HG02588 (cell line): ENCODE data around the gene VCL.
A peak's percentile ranks its signal among the peaks of the same experiment; 100 is the strongest.
"Not testable (repeated sequence)": the region's sequence is repeated elsewhere in the genome, so short reads cannot be mapped to it uniquely, and the experiment has no call there.

Source experiments
- ATAC-seq: cut with Tn5 transposase; IDR thresholded peaks from one replicate; pipeline ENCODE4 v1.9.1; 2021; ENCODE audit warnings: mild to moderate bottlenecking, moderate library complexity; ENCODE audit not compliant: unreplicated experiment

VCL gene

DNA sequence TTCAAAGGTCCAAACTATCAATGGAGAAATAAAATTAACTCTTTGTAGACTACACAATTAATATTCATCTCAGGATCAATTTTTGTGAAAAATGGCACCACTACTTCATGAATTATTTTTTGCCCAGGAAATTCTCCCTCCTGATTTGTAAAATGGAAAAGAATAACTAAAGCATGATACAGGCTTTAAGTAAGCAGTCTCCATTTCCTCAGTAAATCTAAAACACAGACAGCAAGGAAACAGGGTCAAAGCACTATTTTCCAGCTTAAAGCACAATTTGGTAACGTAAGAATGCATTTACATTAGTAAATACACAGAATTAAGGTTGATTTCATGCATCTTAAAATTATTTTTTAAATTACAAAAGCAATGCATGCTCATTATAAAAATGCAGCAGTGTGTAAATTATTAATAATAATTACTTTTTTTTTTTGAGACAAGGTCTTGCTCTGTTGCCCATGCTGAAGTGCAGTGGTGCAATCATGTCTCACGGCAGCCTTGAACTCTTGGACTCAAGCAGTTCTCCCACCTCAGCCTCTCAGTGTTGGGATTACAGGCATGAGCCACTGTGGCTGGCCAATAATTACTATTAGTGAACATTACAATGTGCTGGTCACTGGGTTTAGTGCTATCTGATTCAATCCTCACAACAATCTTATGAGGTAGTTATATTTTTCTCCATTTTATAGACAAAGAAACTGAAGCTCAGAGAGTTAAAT lies 26.1 kb upstream of the VCL start:
- ATAC-seq, result no peak

DNA sequence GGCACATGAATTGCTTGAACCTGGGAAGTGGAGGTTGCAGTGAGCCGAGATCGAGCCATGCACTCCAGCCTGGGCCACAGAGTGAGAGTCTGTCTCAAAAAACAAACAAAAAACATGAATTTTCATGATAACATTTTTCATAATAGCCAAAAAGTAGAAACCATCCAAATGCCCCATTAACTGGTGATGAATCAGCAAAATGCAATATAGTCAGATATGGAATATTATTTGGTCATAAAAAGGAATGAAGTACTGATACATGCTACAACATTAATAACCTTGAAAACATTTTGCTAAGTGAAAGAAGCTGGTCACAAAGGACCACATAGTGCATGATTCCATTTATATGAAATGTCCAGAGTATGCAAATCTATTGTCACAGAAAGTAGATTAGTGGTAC lies 24.5 kb upstream of the VCL start:
- ATAC-seq, result no peak

DNA sequence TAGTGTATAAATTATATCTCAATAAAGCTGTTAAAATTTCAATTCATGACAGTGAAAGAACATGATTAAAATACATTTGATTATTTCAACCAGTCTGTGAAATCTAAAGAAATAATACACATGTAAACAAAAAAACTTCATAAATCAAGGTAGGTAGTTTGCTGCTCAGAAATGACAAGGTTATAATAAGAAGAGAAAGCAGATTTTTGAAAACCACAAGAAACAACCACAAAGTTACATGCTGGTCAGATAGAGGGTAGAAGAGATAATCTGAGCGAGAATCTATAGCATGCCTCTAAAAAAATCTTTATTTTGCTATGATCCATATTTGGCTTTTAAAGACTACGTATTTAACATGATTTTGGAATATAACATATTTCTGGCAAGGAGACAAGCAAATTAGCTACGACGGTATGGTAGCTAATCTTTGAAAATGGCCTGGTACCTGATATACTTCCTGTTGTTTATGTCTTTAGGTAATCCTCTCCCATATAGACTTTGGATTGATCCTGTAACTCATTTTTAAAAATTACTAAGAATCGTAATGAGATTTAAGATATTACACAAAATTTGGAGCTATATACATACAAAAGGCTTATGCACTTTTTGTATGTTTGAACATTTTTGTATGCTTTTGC lies 23.5 kb upstream of the VCL start:
- ATAC-seq, result no peak

DNA sequence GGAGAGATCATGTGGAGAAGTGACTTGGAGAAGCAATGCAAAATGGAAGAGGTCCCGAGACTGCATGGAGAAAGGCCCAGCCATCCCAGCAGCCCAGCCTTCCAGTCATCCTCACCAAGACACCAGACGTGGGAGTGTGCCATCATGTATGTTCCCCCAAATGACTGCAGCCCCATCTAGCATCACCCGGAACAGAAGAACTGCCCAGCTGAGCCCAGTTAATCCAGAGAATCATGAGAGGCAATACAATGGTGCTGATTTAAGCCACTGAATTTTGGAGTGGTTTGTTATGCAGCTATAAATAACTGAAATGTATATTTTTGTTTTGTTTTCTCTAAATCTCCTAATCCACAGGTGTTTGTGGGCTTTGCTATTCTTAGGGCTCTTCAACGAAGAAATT lies 22.5 kb upstream of the VCL start:
- no peak for ATAC-seq

DNA sequence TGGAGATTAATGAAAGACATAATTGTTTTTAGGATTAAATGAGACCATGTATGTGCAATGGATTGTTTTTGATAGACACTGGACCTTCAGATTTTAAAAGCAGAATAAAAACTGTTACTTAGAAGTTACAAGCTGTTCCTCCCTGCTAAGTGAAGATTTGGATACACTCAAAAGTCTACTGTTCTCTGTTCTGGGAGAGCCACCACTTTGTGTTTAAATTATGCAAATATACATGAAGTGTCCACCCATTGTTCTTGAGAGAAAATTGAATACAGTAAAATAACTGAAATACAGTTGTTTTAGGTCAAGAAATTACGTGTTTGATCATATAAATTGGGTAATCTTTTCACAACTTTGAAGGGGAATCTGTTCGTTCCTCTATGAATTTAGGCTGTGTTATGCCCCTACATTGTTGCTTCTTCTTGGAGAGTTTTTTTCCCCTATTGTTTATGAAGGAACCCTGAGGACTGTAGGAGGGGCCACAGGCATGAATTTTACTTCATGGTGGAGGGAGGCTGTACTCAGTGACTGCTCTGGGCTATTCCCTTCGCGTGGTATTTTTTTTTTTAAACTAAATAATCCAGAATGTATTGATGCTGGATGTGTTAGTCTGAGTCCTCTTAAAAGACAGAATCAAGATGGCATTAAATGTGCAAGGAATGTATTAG lies 18.6 kb upstream of the VCL start:
- ATAC-seq, result no peak

DNA sequence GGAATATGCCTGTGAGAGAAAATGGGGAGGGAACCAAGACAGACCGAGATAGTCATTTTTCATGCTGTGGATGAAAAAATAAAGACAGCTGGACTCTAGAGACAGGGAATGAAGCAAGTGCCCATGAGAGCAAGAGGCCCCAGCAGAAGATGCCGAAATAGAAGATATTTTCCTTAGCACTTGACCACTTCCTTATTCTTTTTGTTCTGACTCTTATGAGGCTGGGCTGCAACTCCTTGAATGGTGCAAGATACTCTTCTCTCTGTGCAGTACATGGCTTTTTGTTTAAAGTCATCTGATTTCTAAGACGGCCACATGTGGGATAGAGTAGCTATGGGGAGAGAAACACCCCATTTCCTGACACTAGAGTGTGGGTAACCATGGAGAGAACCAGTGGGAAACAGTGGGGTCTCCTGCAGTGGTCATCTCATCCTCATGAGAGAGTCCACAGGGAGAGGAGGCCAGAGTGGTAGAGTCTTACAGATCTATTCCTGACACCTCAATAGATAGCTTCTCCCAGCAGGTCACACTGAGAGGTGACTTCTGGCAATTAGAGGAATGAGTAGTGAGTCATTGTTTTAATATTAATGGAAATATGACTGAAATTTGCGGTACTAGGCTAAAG lies 18.0 kb upstream of the VCL start:
- ATAC-seq, result no peak

DNA sequence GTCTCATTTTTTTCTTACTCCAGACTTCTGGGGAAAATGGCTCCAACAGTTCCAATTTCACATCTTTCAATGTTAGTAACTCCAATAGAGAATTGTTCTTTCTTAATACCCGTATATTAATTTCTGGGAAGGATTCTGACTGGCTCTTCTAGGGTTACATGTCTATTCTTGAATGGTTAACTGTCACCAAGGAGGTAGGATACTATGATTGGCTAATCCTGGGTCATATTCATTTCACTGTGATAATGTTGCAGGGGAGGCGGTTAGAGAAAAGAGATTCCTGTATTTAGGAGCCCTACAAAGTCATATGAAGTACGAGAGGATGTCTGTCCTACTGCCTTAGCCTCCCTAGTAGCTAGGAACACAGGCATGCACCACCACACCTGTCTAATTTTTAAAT lies 16.1 kb upstream of the VCL start:
- ATAC-seq, result no peak

DNA sequence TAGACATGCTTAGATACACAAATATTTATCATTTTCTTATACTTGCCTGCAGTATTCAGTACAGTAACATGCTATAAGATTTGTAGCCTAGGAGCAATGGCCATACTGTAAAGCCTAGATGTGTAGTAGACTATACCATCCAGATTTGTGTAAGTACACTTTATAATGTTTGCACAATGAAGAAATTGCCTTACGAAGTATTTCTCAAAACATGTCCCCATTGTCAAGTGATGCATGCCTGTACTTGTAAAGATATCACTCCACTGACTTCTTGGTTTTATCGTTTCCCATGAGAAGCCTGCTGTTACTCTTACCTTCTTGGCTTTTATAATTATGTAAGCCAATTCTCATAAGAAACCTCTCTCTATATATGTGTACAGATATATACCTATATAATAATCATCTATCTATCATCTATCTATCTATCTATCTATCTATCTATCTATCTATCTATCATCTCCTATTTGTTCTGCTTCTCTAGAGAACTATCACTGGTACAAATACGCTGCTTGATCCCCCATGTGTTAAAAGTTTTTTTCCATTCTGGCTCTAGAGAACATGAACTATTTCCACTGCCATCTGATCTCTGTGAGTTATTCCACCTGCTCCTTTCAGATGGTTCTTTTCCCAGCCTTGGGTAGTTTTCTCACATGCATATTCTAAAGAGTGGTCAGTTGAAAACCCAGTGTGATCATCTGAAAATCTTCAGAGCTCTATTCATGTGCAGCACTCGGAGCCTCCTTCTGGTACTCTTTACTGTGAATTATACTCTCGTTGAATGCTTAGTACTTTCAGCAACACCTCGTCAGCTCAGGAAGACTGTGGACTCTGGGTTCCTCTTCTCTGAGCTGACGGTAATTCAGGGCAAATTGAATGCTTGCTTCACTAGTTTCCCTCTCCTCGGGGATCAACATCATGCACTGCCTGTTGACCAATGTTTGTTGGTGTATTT lies 14.5 kb upstream of the VCL start:
- ATAC-seq, result no peak

DNA sequence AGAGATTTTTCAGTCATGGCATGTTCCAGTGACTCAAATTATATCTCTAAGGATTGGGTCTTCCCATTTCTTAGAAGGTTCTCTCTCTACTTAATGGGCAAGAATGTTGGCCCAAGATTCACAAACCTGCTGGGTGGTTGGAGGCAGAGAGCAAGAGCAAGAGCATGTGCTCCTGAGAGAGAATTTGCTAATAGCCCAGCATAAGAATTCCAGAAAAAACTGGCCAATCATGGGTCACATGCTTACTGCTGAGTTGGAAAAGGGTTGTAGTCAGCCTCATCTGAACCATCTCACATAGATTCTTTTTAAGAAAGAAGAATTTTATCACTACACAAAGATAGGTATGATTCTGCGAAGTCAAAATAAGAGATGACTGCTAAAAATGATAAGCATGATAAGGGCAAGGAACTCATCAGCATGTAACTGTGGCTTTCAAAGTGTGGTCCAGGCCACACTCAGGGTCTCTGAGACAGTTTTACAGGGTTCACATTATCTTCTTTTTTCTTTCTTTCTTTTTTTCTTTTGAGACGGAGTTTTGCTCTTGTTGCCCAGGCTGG lies 8.2 kb upstream of the VCL start:
- no peak for ATAC-seq

DNA sequence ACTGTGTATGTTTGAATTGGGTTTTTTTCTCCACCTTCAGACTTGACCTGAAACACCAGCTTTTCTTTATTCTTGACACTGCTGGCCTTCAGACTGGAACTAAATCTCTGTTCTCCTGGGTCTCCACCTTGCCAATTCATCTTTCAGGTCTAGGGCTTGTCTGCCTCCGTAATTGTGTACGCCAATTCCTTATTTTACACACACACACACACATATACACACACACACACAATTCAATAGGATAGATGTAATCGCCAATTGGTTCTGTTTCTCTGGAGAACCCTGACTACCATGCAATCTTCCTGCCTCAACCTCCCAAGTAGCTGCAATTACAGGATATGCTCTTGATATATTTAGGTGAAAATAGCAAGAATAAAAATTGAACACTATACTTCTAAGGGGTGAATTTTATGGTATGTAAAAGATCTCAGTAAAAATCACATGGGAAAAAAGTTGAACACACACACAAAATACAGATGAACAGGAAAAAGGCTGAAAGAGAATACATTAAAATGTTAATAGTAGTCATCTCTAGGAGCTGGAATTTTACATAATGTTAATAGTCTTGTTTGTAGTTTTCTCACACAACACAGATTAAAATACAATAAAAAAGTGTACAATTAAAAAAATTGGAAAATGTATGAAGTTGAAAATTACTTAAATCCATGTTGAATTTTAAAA lies 6.6 kb upstream of the VCL start:
- no peak for ATAC-seq

DNA sequence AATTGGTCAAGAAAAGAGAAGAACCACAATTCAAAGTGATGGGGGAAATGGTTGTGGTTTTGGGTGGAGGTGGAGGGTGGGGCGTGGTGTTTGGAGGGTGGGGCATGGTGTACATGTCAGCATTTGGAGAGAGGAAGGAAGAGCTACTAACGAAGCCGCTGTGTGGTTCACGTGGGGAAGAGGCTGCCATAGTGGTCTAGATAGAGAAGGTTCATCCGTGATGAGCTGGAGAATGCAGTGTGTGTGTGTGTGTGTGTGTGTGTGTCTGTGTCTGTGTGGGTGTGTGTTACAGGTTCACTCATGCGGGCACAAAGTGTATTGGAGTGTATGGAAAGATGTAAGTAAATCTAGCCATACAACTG lies 6.1 kb upstream of the VCL start:
- no peak for ATAC-seq

DNA sequence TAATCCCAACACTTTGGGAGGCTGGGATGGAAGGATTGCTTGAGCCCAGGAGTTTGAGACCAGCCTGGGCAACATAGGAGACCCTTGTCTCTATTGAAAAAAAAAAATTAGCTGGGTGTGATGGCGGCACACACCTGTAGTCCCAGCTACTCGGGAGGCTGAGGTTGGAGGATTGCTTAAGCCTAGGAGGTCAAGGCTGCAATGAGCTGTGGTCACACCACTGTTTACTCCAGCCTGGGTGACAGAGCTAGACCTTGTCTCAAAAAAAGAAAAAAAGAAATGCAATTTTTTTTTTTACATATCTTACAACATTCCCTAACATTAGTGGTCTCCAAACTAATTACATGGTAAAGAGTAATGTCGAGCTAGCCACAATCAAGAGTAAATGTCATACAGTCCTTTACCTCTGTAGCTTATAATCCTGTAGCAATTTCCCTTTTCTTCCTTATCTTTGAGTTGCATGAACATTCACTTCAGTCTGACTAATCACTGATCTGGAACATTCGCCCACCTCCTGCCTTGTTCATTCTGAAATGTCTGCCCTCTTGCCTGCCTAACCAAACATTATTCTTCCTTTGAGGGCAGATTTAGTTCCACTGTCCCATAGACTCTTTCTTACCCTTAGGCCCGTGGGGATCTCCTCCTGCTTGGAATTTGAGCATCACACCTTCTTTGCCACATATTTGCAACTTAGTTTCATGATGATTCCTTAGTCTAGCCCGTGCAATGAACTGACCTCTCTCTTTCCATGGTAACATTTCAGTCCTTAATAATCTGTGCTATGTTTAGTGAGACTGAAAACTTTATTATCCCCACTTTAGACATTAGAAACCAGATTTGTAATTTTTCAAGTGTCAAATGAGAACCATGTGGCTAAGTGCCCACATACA lies 4.8 kb upstream of the VCL start:
- ATAC-seq, result no peak

DNA sequence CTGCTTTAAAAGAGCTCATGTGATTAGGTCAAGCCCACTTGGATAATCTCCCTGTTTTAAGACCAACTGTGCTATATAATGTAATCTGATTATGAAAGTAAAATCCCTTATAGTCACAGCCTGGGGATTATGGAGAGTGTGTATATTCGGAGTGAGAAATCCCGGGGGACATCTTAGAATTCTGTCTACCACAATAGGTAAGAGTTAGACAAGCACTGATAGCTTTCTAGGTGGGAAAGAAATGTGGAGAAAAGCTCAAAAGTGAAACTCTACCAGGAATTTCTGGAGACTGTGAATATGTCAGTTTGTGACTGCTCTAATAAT lies 2.9 kb upstream of the VCL start:
- no peak for ATAC-seq

DNA sequence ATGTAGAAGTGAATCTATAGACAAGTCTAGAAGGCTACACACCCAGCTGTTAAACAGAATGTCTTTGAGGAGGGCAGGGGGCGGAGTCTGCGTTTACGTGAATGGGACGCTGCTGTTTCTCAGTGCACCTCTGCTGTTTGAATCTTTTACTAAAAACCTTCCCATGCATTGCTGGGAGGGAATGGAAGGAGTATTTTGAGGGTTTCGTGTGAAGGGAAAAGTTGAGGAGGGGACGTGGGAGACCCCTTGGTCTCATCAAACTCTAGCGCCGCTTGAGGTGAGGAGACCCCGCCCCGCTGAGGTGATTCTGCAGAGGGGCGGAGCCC lies 492 bp upstream of the VCL start:
- ATAC-seq, result peak; percentile 26

DNA sequence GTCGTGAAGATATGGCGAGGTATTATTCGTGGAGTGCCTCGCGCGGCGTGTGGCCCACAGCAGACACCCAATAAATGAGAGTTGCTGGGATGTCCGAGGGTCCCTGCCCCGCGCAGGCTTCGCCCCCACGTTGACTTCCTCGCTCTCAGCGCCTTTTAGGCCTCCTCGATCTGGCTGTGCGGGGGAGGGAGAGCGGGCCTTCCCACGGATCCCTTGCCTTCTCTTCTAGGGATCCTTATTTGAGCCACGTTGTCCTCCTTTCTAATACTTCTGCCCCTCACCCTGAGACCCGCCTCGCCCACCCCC lies 660 bp downstream of the VCL start:
- no peak for ATAC-seq

DNA sequence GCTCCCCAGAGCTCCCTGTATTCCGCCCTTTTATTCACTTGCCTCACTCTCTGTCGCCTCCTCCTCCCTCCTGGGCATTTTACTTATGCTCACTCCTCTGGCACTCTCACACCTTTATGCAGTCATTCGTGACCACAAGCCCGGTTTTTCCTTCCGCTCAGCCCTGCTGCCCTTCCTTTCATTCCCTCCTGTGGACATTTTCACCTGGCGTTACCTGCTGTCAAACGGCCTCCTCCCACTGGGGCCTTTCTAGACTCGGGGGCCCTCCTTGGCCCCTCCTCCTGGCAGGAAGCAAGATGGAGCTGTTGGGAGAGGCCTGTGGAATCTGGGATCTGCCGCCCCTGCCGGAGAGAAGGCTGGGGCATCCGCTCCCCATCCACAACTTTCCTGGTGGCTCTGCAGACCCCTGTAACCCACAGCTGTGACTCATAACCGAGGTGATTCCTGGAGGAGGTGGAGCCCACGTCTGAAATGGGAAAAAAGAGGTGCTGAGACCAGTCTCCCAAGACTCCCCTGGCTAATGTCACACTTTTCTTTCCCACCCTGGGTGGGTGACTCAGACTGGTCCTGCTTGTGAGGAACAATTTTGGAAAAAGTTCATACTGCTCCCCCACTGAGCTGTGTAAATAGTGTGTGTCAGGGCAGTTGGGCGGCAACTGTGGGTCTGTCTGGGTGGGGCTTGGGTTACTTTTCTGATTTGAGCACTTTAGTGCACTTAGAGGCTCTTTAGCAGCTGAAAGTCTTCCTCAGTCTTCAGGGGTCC lies 1.2 kb downstream of the VCL start:
- ATAC-seq, result no peak

DNA sequence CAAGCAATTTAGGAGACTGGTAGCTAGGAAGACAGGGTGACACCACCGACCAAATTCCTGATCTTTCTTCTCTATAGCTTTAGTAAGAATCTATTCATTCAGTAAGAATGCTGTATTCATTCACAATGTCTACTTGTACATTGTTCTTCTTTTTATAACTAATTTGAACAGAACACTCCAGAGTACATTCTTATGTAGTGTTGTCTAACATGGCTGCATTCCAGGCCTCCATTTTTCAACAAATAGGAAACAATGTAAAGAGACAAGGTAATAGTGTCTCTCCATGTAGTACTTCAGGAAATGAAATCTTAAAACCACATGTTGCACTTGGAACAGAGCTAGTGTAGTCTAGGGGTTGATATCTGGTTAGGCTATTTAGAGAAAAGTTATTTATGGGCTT lies 1.8 kb downstream of the VCL start:
- ATAC-seq, result no peak

DNA sequence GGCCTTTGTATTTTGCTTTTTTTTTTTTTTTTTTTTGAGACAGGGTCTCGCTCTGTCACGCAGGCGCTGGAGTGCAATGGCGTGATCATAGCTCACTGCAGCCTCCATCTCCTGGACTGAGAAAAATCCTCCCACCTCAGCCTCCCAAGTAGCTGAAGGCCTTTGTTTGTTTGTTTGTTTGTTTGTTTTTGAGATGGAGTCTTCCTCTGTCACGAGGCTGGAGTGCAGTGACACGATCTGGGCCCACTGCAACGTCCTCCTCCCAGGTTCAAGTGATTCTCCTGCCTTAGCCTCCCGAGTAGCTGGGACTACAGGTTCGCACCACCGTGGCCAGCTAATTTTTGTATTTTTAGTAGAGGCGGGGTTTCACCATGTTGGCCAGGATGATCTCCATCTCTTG lies 2.3 kb downstream of the VCL start:
- ATAC-seq, result not testable (repeated sequence)
